Forelimb muscle (tissue), 1 donor: ENCODE measurements around the gene EPHB1. TPM values are rescaled to one million over a fixed set of nuclear protein-coding genes. Genes with fewer than 3 reads are reported as not detected.
"Not testable (repeated sequence)": the region's sequence is repeated elsewhere in the genome, so short reads cannot be mapped to it uniquely, and the experiment has no call there.

Experiments
- DNase-seq: peaks from one replicate; pipeline ENCODE4 v3.0.0-alpha.2; 2013; ENCODE audit warnings: low read depth
- polyA plus RNA-seq: library from polyadenylated mRNA; unstranded; fragments of 120-200 nt; gene quantifications from one replicate; pipeline ENCODE4 v1.2.1, GENCODE V29; 2013; ENCODE audit not compliant: insufficient read length

Gene EPHB1
- polyA plus RNA-seq, 1 donor, result 49.5 TPM

- DNase-seq, result no peak
Measured at GRCh38 chr3:135214400-135214799, 419.3 kb downstream of the EPHB1 start.

- DNase-seq, result no peak
Measured at GRCh38 chr3:135215516-135215915, 420.5 kb downstream of the EPHB1 start.

GRCh38 chr3:135216659-135217058 lies 421.6 kb downstream of the EPHB1 start:
- no peak for DNase-seq

- no peak for DNase-seq
Measured at GRCh38 chr3:135217730-135218129, 422.7 kb downstream of the EPHB1 start.

DNA sequence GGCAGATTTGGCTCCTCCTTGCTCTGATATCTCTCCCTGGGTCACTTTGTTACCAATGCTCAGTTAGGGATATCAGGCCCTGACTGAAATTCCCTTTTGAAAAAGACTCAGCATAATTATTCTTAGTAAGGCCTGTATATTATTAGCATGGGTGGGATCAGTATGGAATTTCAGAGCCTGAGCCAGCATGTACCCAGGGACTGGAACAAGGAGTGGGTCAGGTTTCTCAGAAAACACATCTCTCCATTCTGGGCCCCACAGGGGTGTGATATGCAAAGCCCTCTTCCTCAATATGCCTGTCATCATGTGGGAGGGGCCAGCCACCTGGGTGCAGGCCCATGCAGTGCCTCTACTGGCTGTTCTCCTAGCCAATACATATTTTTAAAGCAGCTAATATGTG lies 423.2 kb downstream of the EPHB1 start:
- DNase-seq, result no peak

GRCh38 chr3:135218782-135219181 lies 423.7 kb downstream of the EPHB1 start:
- no peak for DNase-seq

GRCh38 chr3:135224815-135225362 lies 429.8 kb downstream of the EPHB1 start:
- no peak for DNase-seq

DNA sequence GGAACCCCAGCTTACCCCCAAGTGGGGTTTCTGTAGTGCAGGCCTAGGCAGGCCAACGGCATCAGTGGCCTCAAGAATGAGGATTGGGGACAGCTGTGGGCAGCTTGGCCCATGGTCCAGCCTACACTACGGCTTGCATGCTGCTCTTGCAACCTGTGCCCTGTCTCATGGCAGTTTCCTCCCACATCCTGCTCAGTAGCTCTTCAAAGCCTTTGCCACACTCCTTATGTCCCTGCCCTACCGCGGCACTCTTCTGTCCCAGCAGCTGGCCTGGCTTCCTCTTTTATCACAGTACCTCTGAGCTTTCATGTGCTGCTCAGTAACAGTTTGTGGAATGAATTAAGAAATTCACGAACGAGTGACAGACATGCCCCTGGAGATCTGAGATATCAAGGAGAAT lies 431.0 kb downstream of the EPHB1 start:
- no peak for DNase-seq

- DNase-seq, result no peak
Measured at GRCh38 chr3:135228201-135228600, 433.1 kb downstream of the EPHB1 start.

DNA sequence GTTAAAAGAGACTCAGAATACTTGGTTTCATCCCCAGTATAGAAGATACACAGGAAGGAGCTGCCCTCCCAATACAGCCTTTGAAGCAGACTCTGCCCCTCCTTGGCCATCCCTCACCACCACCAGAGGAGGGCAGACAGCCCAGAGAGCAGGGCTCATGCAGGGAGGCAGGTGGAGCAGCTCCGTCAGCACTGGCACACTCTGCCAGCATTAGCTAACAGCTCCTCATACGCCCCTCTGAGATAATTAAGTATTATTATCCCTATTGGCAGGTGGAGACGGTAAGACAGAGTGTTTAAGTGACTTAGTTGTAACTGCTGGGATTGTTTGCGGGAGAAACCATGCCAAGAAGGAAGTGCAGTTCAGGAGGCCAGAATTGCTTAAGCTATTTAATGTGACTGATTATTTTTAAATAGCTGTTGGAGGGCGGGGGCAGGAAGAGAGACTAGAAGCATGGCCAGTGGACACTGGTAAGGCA lies 434.0 kb downstream of the EPHB1 start:
- no peak for DNase-seq

DNA sequence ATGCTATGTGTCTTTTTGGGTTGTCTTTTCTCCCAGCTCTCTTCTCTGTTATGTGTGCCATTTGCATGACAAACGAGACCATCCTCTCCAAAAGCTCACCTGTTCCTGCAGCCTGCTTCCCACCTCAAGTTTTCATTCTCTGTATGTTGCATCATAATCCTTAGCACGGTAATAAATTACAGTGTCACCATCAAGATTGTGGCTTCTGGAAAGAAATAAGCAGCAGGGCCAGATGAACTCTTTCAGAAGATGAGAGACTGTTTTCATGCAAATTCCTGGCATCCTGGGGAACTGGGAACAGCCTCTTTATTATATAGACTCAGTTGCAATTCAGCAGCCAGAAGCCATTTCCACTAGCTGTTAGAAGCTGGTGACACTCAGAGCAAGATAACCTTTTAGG lies 436.7 kb downstream of the EPHB1 start:
- no peak for DNase-seq

DNA sequence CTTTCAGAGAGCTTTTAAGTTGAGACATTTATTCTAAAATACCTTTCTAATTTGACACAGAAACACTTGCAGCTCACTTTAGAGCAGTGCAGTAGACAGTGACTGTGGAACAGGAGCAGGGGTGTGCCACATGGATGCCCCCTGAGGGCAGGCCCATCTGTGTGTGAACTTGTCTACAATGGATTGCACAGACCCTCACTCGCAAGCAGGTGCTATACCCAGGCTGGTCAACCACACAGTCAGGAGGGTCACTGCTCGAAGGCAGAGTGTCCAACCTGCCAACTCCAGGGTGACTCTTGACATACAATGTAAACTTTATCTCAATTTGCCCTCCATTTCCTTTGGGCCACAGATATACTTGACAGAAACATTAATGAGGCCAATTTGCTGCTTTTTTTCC lies 437.2 kb downstream of the EPHB1 start:
- DNase-seq, result no peak

DNA sequence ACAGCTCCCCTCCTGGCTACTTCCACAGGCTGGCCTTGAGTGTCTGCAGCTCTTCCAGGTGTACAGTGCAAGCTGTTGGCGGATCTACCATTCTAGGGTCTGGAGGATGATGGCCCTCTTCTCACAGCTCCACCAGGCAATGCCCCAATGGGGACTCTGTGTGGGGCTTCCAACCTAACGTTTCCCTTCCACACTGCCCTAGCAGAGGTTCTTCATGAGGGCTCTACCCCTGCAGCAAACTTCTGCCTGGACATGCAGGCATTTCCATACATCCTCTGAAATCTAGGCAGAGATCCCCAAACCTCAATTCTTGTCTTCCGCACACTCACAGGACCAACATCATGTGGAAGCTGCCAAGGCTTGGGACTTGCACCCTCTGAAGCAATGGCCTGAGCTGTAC lies 438.4 kb downstream of the EPHB1 start:
- not testable (repeated sequence) for DNase-seq

GRCh38 chr3:135235541-135235940 lies 440.5 kb downstream of the EPHB1 start:
- no peak for DNase-seq

- no peak for DNase-seq
Measured at GRCh38 chr3:135237371-135238143, 442.5 kb downstream of the EPHB1 start.

DNA sequence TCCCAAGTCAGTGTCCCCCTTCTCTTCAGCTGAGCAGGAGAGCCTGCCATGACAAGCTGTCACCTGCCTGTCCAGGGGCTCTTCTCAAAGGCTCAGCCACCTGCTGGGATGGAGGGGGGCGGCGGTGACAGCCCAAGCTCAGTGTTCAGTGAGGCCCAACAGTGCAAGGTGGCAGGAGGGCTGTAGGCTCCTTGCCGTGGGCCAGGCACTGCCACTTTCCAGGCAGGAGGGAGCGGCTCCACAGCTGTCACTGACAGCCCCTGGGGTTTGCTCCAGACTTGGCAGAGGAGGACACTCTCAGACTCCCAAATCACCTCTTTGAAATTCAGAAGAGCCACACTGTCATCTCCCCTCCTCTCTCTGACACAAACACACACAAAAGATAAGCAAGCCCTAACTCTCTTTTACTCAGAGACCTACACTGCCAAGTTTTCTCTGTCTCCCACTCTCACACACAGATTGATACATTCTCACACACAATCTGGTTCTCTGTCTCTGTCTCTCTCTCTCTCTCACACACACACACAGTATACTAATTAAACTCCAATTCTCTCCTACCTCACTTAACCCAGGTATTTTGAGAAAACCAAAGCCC lies 443.3 kb downstream of the EPHB1 start:
- no peak for DNase-seq

- DNase-seq, result no peak
Measured at GRCh38 chr3:135238871-135239614, 444.0 kb downstream of the EPHB1 start.

DNA sequence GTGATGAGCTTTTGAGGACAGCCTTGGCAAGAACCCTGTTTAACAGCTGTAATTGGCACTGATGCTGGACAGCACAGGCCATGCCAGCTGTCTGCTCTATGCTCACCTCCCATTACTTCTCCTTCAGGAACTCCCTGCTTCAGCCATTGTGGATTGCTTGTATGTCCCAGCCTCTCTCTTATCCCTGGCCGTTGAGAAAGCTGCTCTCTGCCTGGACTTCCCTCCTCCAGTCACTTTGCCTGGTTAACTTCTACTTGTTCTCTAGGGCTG lies 444.5 kb downstream of the EPHB1 start:
- no peak for DNase-seq

DNA sequence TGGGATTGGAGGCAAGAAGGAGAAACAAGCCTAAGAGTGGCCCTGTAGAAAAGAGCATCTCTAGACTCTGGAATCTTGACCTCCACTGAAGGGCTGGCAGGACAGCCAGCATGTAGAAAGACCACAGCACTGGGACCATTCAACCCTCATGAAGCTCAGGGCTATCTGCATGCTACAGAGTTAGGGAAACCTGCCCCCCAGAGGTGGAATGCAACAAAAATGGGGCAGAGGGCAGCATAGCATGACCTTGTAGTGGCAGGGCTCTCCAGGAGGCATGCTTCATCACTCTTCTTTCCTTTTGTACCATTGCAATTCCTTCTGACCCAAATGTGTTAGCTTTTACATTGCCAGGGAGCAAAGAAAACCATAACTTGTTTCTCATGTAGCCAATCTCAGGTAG lies 445.4 kb downstream of the EPHB1 start:
- no peak for DNase-seq

- no peak for DNase-seq
Measured at GRCh38 chr3:135242285-135242684, 447.2 kb downstream of the EPHB1 start.

- DNase-seq, result no peak
Measured at GRCh38 chr3:135243616-135244015, 448.6 kb downstream of the EPHB1 start.

- no peak for DNase-seq
Measured at GRCh38 chr3:135246027-135246426, 451.0 kb downstream of the EPHB1 start.

DNA sequence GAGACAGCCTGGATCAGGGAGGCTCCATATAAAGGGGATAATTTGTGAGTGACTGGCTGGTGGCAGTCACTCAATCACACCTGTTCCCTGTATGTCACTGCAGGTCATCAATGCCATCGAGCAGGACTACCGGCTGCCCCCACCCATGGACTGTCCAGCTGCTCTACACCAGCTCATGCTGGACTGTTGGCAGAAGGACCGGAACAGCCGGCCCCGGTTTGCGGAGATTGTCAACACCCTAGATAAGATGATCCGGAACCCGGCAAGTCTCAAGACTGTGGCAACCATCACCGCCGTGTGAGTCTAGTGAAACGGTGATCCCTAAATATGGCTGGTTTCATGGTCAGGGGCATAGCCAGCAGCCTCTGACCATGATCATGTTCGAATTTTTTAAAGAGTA lies 453.2 kb downstream of the EPHB1 start:
- DNase-seq, result no peak
